Measurements from ENCODE around the gene ZNHIT2. TPM values are rescaled to one million over a fixed set of nuclear protein-coding genes. Genes with fewer than 3 reads are reported as not detected.
A peak's percentile ranks its signal among the peaks of the same experiment; 100 is the strongest.

ZNHIT2 gene
- total RNA-seq, 6 experiments from 2014 or later: 9.3 to 13.6 (median 11.1) TPM

DNA sequence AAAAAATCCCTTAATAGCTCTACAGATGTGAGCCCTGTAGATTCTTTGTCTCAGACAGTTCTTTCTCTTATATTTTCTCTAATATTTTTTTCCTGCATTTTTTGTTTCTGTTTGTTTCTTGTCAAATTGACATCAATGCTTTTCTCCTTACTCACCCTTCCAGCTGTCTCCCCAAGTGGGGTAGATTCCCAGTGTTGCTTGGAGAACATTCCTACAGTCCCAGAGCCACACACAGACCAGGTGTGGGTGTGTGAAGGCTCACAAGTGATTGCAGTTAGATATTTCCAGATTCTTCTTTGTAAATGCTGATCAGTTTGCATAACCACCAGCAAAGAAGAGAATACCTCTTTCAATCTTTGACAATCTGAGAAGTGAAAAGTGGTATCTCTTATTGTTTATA is 14.0 kb downstream of the ZNHIT2 start:
- no peak for DNase-seq
- Mint-ChIP-seq H3K4me1 (ENCODE audit: low read depth) (no peaks in the 10 kb centered on the region), H3K9me3 (no peaks in the 10 kb centered on the region), H3K36me3 (ENCODE audit: low read depth) (no peaks in the 10 kb centered on the region), H3K27ac (no peak overlapping the region), H3K27me3 (ENCODE audit: insufficient read depth) (no peaks in the 10 kb centered on the region; the same call in 1 of the 2 replicates), H3K4me3 (no peak overlapping the region)
- TF ChIP-seq, protein P1, sequence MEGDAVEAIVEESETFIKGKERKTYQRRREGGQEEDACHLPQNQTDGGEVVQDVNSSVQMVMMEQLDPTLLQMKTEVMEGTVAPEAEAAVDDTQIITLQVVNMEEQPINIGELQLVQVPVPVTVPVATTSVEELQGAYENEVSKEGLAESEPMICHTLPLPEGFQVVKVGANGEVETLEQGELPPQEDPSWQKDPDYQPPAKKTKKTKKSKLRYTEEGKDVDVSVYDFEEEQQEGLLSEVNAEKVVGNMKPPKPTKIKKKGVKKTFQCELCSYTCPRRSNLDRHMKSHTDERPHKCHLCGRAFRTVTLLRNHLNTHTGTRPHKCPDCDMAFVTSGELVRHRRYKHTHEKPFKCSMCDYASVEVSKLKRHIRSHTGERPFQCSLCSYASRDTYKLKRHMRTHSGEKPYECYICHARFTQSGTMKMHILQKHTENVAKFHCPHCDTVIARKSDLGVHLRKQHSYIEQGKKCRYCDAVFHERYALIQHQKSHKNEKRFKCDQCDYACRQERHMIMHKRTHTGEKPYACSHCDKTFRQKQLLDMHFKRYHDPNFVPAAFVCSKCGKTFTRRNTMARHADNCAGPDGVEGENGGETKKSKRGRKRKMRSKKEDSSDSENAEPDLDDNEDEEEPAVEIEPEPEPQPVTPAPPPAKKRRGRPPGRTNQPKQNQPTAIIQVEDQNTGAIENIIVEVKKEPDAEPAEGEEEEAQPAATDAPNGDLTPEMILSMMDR (IDR thresholded peaks at IDR 0.05): no peak

DNA sequence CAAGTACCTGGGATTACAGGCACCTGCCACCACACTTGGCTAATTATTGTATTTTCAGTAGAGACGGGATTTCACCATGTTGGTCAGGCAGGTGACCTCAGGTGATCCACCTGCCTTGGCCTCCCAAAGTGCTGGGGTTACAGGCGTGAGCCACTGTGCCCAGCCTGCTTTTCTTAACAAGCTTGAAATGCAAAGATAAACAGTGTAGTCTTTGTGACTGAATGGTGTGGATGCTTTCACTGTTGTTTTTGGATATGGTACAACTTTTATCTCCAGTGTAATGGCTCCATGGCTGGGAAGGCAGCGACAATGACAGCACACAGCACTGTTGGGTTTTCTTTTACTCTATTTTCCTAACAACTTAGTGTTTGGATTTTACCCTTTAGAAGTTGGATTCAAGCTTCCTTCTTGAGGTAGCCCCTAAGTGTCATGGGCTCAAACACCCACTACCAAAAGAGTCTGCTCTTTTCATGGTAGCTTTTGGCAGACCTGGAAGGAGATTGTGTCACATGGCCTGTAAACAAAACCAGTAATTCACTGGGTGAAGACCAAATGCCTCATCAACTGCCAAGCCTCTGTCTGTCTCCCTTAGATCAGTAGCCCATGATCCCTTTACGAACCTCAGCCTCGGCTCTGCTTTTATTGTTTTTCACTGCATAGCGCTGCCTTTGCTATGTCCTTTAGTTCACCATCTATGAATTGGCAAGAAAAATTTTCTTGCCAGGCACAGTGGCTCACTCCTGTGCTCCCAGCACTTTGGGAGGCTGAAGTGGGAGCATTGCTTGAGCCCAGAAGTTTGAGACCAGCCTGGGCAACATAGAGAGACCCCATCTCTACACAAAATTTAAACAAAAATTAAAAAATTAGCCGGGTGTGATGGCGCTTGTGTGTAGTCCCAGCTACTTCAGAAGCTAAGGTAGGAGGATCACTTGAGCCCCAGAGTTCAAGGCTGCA is 15.1 kb downstream of the ZNHIT2 start:
- no peak overlapping the region for H3K4me3 Mint-ChIP-seq
- DNase-seq: no peak
- H3K9me3 Mint-ChIP-seq: no peaks in the 10 kb centered on the region
- no peaks in the 10 kb centered on the region; the same call in 1 of the 2 replicates for H3K27me3 Mint-ChIP-seq (ENCODE audit: insufficient read depth)
- TF ChIP-seq, protein P1 (IDR thresholded peaks at IDR 0.05): no peak
- H3K4me1 Mint-ChIP-seq (ENCODE audit: low read depth): no peaks in the 10 kb centered on the region
- no peaks in the 10 kb centered on the region for H3K36me3 Mint-ChIP-seq (ENCODE audit: low read depth)
- no peak overlapping the region for H3K27ac Mint-ChIP-seq

DNA sequence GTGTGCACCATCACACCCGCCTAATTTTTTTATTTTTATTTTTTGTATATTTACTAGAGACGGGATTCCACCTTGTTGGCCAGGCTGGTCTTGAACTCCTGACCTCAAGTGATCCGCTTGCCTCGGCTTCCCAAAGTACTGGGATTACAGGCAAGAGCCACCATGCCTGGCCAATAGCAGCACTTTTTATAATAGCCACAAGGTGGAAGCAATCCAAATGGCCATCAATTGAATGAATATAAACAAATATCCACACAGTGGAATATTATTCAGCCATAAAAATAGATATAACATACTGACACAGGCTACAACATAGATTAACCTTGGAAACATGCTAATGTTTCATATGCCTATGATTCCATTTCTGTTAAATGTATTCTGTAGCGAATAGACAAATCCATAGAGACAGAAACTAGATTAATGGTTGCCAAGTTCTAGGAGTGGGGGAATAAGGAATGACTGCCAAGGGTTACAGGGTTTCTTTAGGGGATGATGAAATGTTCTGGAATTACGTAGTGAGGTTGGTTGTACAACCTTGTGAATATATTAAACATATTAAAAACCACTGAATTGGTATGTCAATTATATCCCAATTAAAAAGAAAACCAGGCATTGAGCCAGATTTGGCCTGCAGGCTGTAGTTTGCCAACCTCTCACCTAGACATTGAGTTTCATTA is 16.7 kb downstream of the ZNHIT2 start:
- H3K9me3 Mint-ChIP-seq: no peaks in the 10 kb centered on the region
- no peak for DNase-seq
- H3K27ac Mint-ChIP-seq: no peak overlapping the region
- no peaks in the 10 kb centered on the region; the same call in 1 of the 2 replicates for H3K27me3 Mint-ChIP-seq (ENCODE audit: insufficient read depth)
- TF ChIP-seq, protein P1 (IDR thresholded peaks at IDR 0.05): peak; percentile 58
- peaks cover 2% of the 10 kb centered on the region for H3K4me1 Mint-ChIP-seq (ENCODE audit: low read depth)
- no peaks in the 10 kb centered on the region for H3K36me3 Mint-ChIP-seq (ENCODE audit: low read depth)
- no peak overlapping the region for H3K4me3 Mint-ChIP-seq

DNA sequence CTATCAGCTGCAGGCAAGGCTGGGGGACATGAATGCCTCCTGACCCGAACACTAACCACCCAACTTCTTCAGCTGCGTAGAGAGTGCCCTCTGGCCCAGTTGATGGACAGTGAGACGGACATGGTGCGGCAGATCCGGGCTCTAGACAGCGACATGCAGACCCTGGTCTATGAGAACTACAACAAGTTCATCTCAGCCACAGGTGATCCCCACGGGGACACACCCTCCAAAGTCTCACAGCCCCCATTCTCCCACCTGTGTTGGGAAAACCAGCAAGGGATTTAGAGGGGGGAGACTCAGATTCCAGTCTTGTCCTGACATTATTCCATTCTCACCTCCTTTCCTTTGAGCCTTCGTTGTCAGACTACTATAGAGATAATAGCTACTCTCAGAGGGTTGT is 20.6 kb downstream of the ZNHIT2 start:
- TF ChIP-seq, protein P1 (IDR thresholded peaks at IDR 0.05): no peak
- Mint-ChIP-seq H3K9me3 (no peaks in the 10 kb centered on the region), H3K27ac (peak overlapping the region; percentile 95; the same call in 1 of the 2 replicates), H3K4me1 (ENCODE audit: low read depth) (peaks cover 6% of the 10 kb centered on the region), H3K4me3 (peak overlapping the region; percentile 89), H3K36me3 (ENCODE audit: low read depth) (no peaks in the 10 kb centered on the region), H3K27me3 (ENCODE audit: insufficient read depth) (no peaks in the 10 kb centered on the region; the same call in 1 of the 2 replicates)
- no peak for DNase-seq

DNA sequence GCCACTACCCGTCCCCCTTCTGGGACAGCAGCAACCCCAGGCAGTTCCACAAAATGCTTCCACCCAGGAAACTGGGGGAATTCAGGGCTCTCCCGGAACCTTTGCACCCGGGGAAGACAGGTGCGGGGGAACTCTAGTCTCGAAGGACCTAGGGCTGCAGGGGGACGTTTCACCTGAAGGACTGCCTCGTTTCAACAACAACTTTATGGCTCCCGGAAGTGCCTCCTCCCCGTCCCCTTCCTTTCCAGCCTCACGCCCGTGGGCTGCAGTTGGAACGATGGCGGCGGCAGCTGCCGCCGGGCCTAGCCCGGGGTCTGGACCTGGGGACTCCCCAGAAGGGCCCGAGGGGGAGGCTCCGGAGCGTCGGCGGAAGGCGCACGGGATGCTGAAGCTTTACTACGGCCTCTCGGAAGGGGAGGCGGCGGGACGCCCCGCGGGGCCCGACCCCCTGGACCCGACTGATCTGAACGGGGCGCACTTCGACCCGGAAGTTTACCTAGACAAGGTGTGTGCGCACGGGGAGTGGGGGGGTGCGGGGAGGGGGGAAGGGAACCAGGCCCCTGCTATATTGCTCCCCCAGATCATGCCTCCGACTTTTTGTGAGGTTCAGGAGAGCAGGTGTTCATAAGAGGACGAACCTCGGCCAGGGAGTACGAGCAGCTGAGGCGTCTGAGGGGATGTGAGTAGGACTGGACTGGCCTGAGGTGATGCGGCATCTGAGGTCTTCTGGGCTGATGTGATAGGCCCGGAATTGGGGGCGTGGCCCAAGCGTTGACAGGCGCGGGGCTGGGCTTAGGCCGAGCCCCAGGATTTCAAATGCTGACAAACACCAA is 21.3 kb downstream of the ZNHIT2 start, which contains the start of gene VPS51:
VPS51 (plus strand) TSS at position 241 of the 833 bp plus-strand sequence; CDS start at position 278, 37 bp downstream.
- Mint-ChIP-seq H3K9me3 (no peaks in the 10 kb centered on the region), H3K27ac (peak within 1 kb of the TSS; percentile 95)

More for the DNA sequence above, 21.3 kb downstream of the ZNHIT2 start, which contains the start of gene VPS51:
- no peaks in the 10 kb centered on the region; the same call in 1 of the 2 replicates for H3K27me3 Mint-ChIP-seq (ENCODE audit: insufficient read depth)
- H3K36me3 Mint-ChIP-seq (ENCODE audit: low read depth): no peaks in the 10 kb centered on the region
- TF ChIP-seq, protein P1 (IDR thresholded peaks at IDR 0.05): no peak
- peaks cover 6% of the 10 kb centered on the region for H3K4me1 Mint-ChIP-seq (ENCODE audit: low read depth)
- peak within 1 kb of the TSS; percentile 89 for H3K4me3 Mint-ChIP-seq
- peak; percentile 82 for DNase-seq
